NCI-H2081 (cell line): Measurements from ENCODE around the gene MTA1.

Experiments
- DNase-seq, 2 experiments: peaks; one replicate each; lab custom pipeline; 2025; lab: John Stamatoyannopoulos, UW

The MTA1 gene

DNA sequence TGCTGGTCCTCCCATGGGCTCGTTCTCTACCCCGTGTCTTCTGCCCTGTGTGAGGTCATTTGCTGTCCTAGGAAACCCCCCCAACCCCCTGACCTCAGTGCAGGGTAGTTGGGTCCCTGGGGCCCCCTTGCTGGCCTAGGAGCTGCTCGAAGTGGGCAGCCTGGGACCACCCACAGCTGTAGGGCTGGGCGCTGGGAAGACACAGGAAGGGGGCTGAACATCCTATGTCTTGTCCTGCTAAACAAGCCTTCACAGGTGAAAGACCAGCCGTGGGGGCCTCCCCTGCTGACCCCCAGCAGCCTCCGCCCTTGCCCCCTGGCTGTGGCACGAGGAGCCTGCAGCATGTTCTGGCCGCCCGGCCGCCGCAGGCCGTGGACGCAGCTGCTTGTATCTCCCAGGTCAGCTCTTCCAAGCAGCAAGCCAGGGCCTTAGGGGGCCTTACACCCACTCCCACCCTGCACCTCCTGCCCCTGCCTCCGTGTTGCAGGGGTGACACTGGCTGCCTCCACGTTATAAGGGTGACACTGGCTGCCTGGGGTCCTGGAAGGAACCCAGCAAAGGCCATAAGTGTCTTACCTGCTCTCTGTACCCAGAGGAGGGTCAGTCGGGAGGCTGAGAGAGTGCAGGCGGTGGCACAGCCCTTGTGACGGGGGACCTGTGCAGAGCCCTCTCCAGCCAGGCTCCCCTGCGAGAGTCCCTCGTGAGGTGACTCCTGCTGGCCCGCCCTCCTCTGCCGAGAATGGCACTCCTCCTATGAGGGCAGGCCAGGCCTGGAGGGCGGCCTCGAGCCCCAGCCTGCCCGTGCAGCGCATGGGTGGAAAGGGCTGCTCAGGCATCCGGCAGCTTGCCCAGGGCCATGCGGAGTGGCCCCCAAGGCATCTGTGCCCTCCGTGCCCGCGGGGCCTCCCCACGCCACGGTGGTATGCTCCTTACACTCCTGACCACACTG lies 32.8 kb upstream of the MTA1 start:
- no peak for DNase-seq

DNA sequence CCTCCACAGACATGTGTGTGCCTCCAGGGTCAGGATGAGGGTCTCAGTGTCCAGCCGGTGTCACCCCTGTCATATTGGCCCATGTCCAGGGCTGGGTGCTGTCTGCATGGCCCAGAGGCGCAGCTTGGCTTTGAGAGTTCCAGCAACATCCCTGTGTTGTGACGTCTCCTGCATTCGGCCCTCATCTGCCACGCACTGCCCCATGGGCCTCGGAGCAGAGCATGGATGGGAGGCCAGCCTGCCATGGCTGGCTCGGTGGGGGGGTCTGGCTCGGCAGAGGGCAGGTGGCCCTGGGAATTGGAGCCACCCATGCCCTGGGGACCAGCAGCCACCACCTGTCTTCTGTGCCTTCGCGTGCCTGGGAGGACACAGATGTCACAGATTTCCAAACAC lies 32.1 kb upstream of the MTA1 start:
- no peak for DNase-seq

DNA sequence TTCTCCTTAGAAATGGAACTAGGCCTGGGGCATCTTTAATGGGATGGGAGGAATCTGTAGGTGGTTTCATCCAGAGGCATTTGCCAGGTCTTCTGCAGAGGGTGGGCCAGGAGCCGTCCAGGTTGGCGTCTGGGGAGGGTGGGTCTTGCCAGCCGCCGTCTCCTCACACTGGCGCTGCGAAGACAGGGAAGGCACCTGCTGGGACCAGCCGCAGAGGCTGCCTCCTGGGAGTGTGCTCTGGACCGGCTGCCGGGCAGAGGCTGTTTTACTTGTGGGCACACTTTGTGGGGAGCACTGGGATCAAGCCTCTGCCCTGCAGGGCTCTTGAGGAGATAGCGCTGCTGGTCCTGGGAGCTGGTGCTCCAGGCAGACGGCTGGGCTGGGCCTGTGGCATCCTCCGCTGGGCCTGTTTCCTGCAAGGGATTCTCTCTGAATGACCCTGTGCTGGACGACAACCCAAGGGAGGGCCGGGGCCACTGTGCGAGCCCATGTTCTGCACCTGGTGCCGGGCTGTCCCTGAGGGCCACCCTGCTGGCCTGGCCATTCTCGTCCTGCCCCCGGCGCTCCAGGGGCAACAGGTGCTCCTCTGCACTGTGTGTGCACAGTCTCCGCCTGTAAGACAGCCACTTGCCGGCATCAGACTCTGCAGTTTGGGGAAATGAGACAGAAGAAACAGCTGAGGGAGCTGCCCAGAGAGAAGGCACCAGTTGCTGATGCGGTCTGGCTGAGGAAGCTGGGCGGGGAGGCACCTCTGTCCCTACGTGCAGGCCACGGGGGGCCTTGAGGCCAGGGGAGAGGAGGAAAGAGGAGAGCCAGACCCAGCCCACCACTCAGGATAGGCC lies 31.3 kb upstream of the MTA1 start:
- no peak for DNase-seq

DNA sequence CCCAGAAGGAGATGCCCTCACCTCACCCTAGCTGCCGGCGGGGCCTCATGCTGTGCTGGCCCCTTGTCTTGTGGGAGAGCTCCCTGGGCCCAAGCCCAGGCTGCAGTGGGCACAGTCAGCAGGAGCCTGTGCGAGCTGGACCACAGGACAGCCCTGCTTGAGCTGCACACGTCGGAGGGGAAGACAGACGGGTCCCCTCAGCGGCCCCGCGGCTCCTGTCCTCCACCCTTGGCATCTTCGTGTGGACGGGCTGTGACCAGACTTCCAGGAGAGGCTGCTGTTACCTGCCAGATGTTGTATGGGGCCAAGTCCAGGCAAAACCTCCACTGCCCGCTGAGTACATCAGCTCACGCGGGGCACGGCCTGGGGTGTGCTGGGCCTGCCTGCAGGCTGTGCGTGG lies 30.7 kb upstream of the MTA1 start:
- DNase-seq: no peak

DNA sequence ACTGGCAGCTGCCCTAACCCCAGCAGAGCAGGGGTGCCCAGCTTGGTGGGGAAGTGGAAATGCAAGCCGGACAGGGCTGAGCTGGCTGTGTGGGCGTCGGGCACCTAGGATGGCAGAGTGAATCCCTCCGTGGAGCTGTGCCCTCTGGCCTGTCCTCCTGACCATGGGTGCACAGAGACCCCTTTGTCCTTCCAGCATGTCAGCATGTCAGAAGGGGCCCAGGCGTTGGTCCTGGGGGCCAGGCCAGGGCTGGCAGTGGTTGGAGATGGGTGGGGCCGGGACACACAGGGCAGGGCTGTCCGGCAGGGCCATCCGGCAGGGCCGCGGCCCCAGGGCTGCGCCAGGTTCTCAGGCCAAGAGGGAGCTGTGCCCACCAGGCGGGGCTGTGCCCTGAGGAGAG lies 30.1 kb upstream of the MTA1 start:
- DNase-seq: no peak

DNA sequence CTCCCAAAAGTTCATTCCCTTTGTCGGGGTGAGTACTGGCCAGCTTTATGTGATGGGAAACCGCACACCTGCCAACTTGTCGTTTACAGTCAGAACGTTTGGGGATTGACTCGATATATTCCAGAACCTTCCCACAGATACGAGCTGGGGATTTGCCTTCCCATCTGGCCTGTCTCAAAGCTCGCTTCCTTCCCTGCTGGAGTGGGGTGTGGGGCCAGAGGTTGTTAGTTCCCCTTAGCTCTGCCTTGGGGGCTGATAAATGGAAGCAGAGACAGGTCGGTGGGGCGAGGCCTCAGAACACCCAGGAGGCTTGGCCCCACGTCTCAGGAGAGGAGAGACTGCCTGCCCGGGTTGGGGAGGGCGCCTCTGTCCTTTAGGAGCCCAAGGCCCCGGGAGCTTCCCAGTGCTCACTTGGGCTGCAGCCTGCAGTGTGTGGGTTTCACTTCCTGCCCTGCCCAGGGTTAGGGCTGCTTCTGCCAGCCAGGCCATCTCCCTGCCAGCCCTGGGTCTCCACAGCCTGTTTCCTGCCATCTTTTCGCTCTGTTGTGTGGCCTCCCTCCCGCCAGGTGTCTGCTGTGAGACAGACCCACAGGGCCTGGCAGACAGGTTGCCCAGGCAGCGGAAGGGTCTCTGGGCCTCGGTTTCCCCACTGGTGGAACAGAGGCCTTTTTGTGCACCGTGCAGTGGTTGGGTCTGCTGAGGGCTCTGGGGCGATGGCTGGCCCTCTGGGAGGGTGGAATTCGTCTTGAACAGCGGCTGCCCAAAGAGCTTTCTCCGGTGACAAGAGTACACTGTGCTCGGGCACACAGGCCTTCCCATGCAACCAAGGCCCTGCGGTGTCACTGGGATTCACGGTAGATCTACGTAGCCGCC lies 29.4 kb upstream of the MTA1 start:
- DNase-seq: no peak

DNA sequence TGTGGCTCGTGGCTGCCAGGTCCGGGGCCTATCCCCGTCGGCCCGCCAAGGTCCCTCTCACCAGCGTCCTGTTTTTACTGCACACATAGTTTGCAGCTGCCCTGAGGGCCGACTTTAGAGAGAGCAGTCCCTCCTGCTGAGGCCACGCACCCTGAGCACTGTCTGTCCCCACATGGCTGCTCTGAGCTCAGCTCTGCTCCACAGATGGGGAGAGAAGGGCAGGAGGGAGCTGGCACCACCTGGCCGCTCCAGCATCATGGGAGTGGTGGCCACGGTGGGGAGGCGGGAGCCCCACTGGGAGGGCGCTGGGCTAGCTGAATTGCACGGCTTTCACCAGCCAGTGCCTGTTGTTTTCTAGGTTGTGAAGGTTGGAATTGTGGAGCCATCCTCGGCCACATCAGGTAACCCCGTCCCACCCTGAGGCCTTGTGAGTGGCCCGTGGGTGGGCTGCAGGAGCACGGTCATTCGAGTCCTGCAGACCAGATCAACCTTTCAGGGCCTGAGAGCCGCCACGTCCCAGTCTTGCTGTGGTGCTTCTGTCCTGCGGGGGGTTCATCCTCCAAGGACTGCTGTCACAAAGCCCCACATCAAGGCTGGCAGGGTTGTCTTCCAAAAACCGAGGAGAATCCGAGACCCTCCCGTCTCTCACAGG lies 28.7 kb upstream of the MTA1 start:
- DNase-seq: no peak

DNA sequence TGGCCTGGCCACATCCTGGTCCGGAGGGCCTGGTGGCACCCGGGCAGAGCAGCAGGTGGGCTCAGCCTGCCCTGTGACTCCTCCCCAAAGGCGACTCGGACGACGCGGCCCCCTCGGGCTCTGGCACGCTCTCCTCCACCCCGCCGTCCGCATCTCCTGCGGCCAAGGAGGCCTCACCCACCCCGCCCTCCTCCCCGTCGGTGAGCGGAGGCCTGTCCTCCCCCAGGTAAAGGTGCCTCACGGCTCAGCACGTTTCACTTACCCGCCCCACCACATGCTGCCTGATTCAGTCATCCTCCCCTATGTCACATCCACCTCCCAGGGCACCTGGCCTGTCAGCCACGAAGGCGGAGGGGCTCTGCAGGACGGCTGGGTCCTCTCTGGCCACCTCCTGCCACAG lies 28.1 kb upstream of the MTA1 start:
- no peak for DNase-seq

DNA sequence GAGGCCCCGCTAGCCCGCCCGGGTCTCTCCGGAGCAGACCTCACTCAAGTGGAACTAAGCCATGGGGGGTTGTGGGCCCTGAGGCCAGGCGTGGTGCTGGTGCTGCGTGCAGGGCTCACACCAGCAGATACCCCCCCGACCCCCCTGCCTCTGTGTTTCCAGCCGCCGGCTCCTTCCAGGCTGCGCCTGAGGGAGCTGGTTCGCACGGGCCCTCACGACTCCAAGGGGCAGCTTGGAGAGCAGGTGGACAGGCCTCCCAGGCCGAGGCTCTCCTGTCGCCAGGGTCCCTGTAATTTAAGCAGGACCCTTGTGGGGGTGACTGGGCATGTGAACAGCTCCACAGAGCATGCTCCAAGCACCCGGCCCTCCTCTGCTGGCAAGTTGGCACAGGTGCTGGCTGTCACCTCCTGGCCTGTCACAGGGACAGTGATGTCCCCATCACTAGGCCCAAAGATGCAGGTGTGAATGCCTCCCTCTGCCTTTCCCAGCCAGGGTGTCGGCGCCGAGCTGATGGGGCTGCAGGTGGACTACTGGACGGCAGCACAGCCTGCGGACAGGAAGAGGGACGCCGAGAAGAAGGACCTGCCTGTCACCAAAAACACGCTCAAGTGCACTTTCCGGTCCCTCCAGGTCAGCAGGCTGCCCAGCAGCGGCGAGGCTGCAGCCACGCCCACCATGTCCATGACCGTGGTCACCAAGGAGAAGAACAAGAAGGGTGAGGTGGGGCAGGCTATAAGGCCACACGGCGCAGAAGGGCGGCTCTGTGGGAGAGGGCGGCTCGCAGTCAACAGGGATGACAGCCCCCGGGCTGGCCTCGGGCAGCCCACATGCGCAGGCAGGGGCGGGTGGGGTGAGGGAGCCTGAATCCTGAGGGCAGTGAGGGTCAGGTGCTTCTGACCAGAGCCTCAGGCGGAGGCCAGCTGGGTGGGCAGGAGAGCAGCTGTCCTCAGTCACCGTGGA lies 27.2 kb upstream of the MTA1 start:
- no peak for DNase-seq

DNA sequence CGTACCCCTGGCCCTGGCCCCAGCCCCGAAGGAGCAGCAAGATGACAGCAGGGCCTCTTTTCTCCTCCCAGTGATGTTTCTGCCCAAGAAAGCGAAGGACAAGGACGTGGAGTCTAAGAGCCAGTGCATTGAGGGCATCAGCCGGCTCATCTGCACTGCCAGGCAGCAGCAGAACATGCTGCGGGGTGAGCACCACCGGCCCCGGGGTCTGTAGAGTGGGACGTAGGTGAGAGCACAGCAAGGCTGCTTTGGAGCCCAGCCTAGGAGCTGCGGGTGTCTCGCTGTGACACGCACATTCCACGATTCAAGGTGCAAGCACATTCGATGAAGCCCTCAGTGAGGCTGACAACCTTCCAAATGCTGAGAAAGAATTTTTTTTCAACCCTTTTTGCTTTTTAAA lies 26.5 kb upstream of the MTA1 start:
- DNase-seq: no peak

DNA sequence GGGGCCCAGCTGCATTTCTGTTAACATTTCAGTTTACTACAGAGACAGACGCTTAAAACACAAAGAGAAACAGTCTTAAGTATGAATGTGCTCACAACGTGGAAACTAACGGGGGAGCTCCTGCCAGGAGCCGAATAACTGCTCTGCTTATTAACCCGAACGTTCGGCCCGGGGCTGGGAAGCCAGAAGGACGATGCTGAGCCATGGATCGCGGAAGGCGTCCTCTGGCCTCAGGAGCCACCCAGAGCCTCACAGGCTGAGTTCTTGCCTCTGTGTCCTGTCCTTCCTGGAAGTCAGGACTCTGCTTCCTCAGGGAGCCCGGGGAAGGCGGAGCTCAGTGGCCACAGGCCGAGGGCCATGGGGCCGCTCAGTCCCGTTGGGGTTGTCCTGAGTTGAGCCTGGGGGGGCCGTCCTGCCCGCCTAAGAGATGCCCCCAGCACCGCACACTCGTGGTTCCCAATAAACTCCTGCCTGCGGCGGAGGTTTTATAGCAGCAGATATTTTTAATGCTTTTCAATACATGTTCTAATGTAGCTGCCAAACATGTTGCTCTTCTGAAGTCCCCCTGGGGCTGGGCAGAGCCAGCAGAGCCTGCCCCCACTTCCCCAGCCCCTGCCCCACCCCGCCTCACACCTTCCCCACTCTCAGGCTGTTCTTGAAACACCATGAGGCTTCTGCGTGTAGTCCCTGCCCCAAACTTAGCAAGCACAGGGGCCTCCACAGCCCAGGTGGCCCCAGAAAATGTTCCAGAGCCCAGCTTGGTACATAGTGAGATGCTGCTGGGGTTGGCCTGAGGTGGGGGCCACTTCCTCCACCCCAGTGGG lies 24.7 kb upstream of the MTA1 start:
- no peak for DNase-seq

DNA sequence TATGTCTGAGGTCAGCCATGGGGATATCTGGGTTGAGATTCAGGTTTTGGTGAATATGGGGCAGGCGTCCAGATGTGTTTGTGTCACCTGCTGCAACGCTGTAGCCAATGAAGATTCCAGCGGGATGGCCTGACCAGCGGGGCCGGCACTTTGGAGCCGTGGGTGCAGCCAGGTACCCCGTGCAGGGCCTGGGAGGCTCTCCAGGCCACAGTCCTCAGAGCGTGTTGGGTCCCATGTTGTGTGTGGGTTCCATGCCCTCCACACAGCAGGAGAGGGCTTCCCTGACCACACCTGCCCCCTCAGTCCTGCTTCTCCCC lies 24.1 kb upstream of the MTA1 start:
- no peak for DNase-seq

DNA sequence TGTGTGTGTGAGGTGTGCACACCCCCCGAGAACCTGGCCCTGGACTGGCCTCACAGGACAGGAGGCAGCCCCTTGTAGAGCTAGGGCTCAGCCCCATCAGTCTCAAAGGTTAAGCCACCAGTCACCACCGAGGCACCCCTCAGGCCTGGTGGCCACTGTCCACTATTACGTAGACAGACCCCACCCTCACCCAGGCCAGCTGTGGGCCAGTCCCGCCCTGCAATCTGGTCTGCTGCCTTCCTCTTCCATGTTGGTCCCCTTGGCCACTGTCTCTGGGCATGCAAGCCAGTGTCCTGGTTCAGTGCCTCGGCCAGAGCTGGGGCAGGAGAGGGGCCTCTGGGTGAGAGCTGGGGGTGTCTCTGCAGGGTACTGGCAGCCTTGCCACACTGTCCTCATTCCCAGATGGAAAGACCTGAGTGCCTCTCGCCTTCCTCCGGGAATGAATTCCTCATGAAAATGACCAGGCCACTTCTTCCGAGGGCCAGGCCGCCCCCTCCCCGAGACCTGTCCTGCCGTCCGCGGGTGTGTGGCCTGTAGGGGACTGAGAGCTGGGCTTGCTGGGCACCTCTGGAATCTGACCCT lies 22.2 kb upstream of the MTA1 start:
- no peak for DNase-seq

DNA sequence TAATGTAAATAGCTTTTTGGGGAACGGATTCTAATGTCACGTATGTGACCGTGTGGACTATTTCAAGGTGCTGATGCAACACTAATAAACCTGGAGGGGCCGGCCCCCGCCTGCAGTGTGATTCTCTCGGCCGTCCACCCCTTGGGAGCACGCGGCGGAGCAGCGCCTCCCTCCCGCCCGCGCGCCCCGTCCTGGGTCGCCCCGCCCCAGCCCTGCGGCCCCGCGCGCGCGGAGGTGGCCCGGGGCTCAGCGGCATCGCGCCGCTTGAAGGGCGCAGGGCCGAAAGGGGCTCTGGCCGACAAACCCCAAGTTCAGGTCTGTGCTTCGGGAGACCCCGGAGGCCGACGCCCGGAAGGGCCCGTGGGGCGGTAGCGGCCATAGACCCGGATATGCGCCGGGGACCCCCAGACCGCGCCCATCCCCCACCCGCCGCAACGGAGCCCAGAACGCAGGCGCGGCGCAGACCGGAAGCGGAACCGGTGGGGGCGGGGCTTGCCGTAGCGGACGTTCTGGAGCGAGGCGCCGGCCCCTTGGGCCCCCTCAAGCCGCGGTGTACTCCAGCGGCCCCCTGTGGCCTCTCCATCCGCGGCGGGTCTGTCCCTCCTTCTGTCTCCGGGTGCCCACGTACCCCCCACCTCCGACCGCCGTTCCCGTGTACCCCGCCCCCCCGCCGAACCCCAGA lies 21.4 kb upstream of the MTA1 start, which contains the start of gene TEX22:
TEX22 (plus strand) TSS at position 495 of the 682 bp plus-strand sequence. CDS start 803 bp downstream, outside the sequence.
- DNase-seq: peak; percentile 86 to 90

DNA sequence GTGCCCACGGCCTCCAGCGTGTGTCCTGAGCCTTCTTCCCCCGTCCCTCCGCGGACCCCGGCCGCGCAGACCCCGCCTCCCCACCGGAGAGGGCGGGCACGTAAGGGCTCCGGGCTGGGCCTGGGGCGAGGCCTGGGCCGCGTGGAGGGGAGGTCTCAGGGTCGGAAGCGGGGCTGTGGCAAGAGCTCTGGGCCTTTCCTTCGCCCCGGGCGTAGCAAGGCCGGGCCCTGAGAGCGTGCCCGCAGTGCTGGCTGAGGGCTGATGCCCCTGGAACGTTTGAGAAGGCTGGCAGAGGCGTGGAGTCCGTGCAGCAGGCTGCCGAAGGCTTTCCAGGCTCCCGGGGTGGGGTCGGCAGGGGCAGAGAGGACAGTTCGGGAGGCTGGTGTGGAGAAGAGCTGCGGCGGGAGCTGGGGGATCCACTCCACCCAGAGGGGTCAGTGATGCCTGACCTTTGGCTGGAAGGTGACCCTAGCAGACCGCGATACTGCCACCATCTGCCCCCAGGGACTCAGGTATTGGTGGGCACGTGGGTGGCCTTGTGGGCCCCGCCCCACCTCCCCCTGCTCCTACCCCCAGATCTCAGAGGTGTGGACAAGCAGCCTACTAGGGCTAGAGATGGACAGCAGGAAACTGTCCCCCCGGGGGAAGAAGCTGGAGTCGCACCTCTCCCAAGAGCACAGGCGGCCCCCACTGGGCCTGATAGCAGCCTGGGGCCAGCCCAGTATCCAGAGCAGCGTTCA lies 20.7 kb upstream of the MTA1 start:
- peak; percentile 69 to 78 for DNase-seq

DNA sequence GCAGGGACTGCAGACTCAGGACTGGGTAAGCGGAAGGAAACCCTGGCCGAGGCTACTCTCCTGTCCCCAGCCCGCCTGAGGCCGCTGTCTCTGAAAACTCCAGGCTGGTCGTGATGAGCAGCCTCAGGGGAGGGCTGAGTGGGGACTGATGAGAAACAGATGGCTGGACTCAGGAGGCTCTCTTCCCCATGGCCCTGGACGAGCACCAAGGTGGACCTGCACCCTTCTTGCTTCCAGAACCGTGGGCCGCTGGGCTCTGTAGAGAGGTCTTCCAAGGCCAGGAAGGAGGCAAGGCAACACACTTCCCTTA lies 20.2 kb upstream of the MTA1 start:
- DNase-seq: no peak

DNA sequence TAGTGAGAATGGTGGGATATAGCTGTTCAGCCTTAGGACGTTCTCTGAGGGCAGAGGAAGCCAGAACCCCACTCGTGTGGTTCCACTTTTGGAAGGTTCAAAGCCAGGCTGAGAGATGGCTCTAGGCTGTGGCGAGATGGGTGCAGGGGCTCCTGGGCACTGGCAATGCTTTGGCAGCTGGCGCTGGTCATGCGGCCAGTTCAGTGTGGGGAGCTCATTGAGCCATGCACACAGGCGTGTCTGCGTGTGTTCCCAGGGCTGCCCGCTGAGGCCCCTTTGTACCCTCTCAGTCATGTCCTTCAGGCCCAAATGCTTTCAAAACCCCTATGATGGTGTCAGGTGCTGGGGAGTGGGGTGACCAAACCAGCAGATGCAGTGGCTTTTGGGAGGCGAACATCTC lies 19.6 kb upstream of the MTA1 start:
- no peak for DNase-seq

DNA sequence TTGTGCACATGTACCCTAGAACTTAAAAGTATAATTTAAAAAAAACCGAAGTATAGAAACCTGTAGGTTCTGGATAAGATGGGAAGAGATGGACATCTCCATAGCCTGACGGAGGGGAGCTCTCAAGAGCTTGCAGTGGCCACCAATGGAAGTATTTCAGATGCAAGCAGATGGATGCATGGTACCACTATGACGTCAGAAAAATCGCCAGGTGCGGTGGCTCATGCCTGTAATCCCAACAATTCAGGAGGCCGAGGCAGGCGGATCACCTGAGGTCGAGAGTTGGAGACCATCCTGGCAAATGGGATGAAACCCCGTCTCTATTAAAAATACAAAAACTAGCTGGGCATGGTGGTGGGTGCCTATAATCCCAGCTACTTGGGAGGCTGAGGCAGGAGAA lies 17.9 kb upstream of the MTA1 start:
- DNase-seq: no peak
